GM21786 (cell line): Measurements from ENCODE around the gene CD151.

Experiments used
- ATAC-seq: cut with Tn5 transposase; IDR thresholded peaks from one replicate; pipeline ENCODE4 v1.9.1; 2021; ENCODE audit not compliant: unreplicated experiment

The CD151 gene

DNA sequence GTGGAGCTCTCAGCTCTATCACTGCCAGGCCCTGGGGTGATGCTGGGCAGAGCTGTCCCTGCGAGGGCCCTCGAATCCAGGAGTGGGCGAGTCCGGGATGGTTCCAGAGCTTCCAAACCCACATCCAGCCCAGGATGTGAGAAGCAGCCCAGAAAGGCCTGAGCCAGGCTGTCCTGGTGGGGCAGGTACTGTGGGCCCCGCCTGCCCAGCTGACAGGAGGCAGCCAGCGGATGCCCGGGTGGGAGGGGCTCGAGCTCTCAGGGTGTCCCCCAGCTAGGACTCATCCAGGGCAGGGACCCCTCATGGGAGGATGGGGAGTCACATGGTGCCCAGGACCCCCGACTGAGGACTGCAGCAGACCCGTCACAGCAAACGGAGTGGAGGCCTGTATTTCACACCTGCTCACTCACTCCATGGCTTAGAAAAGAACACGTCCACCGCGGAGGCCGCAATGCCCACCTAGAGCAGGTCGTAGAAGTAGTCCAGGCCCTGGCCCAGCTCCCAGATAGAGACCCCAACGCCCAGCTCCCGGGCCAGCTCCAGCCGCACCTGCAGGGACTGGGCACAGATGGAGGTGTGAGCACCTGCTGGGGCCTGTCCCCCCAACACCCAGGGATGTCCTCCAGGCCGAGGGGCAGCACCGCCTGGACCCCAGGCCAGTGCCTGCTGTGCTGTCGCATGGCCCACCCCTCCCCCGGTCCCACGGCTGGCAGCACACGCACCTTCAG lies 36.8 kb downstream of the CD151 start:
- no peak for ATAC-seq

- ATAC-seq = no peak
Measured at GRCh38 chr11:870127-870413, 37.3 kb downstream of the CD151 start.

DNA sequence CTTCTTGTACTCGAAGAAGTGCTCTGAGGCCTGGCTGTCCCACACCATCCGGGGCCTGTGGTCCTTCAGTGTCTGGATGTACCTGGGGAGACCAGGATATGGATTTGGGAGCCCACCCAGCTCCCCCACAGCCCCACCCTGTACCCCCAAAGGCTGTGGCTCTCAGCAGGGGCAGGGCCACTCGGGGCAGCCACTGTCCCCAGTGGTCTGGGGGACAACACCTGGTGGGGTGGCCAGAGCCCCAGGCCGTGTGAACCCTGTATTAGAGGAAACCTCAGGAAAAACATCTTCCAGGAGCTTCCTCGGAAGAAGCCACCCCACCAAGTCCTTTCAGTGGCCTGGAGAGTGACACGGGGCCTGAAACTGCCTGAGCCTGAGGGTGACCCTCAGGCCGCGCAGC lies 37.7 kb downstream of the CD151 start:
- ATAC-seq = no peak

- ATAC-seq = no peak
Measured at GRCh38 chr11:871472-871871, 38.7 kb downstream of the CD151 start.

DNA sequence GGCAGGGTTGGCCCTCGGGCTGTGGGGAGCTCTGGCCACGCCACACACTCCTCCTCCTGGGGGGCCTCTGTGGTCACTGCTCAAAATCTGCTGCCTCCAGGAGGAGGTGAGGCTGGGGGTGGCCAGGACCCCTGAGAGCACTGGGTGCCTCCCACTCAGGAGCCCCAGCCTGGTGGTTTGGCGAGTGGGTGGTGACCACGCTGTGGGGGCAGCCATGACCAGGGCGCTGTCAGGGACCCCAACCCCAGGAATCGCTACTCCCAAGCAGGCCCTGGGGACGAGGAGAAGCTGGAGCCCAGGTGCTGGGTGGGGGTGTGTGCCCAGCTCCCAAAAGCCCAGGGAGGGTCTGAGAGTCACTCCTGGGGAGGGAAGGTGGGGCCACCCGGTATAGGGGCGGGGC lies 40.0 kb downstream of the CD151 start:
- no peak for ATAC-seq

- ATAC-seq = no peak
Measured at GRCh38 chr11:873706-874105, 41.0 kb downstream of the CD151 start.

- no peak for ATAC-seq
Measured at GRCh38 chr11:875203-875602, 42.5 kb downstream of the CD151 start.

GRCh38 chr11:875769-876301 lies 43.1 kb downstream of the CD151 start:
- no peak for ATAC-seq

DNA sequence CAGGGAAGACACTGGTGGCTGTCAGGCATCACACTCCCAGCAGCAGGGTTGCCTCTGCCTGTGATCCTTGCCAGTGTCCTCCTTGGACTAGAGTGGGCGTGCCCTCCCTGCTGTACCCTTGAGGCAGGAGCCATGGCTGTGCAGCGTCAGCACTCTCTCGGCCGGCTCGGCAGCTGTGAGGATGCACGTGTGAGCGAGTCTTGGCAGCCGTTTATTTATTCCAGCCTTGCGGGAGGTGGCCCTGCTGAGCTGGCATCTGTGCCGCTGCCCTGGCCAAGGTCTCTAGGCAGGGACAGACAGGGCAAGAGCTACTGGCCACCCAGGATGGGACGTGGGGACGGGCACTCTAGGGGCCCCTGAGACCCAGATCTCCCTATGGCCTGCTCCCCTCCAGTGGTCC lies 43.8 kb downstream of the CD151 start:
- ATAC-seq = no peak

GRCh38 chr11:877565-877964 lies 44.8 kb downstream of the CD151 start:
- no peak for ATAC-seq

DNA sequence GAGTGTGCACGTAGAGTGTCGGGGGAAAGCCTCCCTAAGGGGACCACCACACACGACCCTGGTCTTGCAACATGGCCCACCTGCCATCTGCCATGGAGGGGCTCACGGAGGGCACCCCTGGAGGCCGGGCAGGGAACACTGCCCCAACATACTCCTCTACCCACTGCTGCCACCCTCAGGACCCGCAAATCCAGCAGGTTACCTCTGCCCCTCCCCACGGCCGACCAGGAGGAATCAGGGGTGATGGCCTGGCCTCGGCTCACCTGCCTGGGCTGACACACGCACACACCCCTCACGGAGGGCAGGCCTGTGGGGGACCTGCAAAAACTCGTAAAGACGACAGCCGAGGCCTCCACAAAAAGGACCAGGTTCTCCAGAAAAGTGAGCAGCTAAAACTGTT lies 47.7 kb downstream of the CD151 start:
- no peak for ATAC-seq

DNA sequence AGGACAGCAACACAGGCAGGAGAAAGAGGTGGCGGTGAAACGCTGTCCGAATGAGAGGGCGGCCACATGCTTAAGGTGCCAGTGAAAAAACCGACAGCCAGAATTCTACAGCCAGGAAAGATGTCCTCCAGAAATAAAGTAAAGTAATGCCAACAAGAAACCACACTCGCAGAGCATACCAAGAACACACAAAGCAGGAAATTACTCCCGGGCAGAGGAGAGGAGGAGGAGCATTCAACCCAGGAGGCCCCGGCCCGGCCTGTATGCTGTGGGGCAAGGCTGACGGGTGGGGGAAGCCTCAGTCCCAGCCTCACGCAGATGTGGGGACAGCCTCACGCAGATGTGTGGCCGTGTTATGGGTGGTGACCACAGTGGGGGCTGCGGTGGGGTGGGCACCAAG lies 49.8 kb downstream of the CD151 start:
- ATAC-seq = no peak

DNA sequence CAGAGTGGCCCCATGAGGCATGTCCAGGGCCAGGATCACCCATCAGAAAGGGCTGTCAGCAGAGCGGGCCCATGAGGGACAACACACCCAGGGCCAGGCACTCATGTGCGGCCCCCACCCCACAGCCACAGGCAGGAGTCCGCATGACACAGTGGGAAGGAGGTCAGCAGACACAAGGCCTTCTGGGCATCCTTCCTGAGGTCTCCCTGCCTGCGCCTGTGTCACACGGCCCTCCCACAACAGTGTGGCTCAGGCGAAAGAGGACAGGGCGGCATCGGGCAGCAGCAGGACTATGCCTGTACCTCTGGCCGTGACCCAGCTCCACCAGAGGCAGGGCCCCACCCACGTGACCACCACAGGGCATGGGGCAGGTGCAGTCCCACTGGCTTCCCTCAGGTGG lies 50.8 kb downstream of the CD151 start:
- ATAC-seq = no peak

- no peak for ATAC-seq
Measured at GRCh38 chr11:884578-885070, 51.9 kb downstream of the CD151 start.

GRCh38 chr11:886568-886967 lies 53.8 kb downstream of the CD151 start:
- ATAC-seq = no peak

GRCh38 chr11:887589-887988 lies 54.8 kb downstream of the CD151 start:
- no peak for ATAC-seq
